ENCODE results near the gene KCTD2.

GRCh38 chr17:75065562-75066151 lies 18.6 kb downstream of the KCTD2 start:
- TF ChIP-seq CTCF (IDR thresholded peaks at IDR 0.05) (no peak), TCF7L2 (IDR thresholded peaks at IDR 0.05; ENCODE audit: low read depth, low read length) (no peak), REST (IDR thresholded peaks at IDR 0.05; ENCODE audit: insufficient read depth in 1 of 2, low read depth in 2 of 2, low read length in 1 of 2) (no peak), POLR2AphosphoS5 (IDR thresholded peaks at IDR 0.05; ENCODE audit: low read depth, low read length) (no peak), SIN3A (IDR thresholded peaks at IDR 0.05; ENCODE audit: borderline replicate concordance, insufficient read depth, low read depth, low read length) (no peak)

All from Panc1 (cell line).